ENCODE results near the gene GEMIN5.

The GEMIN5 gene

DNA sequence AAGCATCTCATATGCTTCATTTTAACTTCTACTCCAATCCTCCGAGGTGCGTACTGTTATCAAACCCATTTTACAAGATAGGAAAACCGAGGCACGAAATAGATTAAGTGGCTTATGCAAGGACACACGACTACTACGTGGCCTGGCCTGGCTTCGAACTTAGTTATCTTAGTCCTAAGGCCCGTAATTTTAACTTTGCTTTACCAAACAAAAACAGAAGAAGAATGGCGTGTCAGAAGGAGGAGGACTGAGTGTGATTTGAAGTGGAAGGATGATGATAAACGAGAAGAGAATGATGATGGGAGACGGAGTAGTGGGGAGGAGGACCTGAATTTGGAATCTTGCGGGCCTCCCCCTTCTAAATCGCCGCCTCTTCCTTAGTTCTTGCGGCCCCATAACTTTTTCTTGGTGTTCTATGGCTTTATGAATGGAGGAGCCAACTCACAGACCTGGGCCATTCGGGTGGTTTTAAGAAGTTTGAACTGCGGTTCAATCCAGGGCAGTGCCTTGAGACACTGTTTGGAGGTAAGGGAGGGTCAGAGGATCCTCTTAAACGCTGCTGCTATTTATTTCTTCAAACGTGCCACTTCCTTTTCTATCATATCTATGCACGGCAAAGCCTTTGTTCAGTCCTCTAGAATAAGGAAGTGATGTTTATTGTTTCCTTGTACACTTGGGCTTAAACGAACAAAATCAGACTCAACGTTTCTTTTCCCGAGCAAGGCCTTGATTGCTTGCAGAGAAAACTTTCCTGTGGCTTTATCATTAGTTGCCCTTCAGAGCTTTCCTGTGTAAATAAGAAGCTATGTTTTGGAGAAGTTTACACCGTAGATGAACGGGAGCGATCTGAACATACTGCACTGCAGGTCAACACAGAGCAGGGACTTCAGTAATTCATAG lies 78.8 kb downstream of the GEMIN5 start:
- Histone ChIP-seq H3K79me2 (peaks cover 31% of the 10 kb centered on the region), H3K4me3 (ENCODE audit: low read depth, low read length) (peak overlapping the region; percentile 92), H3K27me3 (ENCODE audit: control insufficient read depth, insufficient read depth, low read length) (no peaks in the 10 kb centered on the region), H3K9me3 (ENCODE audit: control insufficient read depth, low read length) (no peaks in the 10 kb centered on the region), H3K4me2 (ENCODE audit: low read length) (peak overlapping the region; percentile 78), H3K4me1 (peaks cover 10% of the 10 kb centered on the region), H2AFZ (peak overlapping the region; percentile 83), H3K9ac (peak overlapping the region; percentile 40), H3K36me3 (ENCODE audit: control insufficient read depth, insufficient read depth, low read length) (no peaks in the 10 kb centered on the region), H3K27ac (peak overlapping the region; percentile 94)
- TF ChIP-seq, protein P1, sequence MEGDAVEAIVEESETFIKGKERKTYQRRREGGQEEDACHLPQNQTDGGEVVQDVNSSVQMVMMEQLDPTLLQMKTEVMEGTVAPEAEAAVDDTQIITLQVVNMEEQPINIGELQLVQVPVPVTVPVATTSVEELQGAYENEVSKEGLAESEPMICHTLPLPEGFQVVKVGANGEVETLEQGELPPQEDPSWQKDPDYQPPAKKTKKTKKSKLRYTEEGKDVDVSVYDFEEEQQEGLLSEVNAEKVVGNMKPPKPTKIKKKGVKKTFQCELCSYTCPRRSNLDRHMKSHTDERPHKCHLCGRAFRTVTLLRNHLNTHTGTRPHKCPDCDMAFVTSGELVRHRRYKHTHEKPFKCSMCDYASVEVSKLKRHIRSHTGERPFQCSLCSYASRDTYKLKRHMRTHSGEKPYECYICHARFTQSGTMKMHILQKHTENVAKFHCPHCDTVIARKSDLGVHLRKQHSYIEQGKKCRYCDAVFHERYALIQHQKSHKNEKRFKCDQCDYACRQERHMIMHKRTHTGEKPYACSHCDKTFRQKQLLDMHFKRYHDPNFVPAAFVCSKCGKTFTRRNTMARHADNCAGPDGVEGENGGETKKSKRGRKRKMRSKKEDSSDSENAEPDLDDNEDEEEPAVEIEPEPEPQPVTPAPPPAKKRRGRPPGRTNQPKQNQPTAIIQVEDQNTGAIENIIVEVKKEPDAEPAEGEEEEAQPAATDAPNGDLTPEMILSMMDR (IDR thresholded peaks at IDR 0.05) = no peak

DNA sequence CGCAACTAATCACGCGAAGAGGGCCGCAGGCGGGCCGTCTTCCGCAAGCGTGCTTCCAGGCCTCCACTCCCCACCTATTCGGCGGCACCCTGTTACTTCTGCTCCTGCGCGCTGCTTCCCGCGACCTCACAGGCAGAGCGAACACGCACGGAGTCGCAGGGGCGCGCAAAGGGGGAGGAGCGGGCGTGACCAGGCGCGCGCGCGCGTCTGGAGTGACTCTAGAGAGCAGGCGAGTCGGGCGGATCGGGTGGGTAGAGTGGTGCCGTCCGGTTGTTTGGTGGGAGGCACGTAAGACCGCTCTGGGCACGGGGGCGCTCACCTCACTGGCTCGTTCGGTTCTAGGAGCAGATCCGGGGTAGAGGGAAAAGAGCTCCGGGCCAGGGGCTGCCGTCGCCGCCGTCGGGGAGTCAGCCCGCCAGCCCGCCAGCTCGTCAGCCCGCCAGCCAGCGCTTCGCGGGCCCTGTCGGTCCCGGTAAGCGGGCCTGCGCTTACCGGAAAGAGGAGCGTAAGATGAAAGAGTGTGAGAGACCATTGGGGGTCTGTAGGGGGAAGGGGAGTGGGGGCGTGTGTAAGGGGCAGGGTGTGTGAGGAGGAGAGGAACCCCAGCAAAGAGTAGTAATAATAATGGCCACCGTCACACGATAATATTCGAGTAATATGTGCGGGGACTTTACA lies 79.6 kb downstream of the GEMIN5 start, which contains the start of gene CNOT8:
Gene CNOT8, plus strand, starts transcription at position 331 of the 675 bp plus-strand sequence. CDS start 4,652 bp downstream, outside the sequence.
- no peaks in the 10 kb centered on the region for H3K27me3 ChIP-seq (ENCODE audit: control insufficient read depth, insufficient read depth, low read length)
- peak within 1 kb of the TSS; percentile 83 for H2AFZ ChIP-seq
- H3K4me2 ChIP-seq (ENCODE audit: low read length) = peak within 1 kb of the TSS; percentile 78
- peak within 1 kb of the TSS; percentile 40 for H3K9ac ChIP-seq
- TF ChIP-seq, protein P1 (IDR thresholded peaks at IDR 0.05) = no peak
- H3K79me2 ChIP-seq = peaks cover 26% of the 10 kb centered on the region
- no peaks in the 10 kb centered on the region for H3K9me3 ChIP-seq (ENCODE audit: control insufficient read depth, low read length)
- H3K27ac ChIP-seq = peak within 1 kb of the TSS; percentile 94
- no peaks in the 10 kb centered on the region for H3K36me3 ChIP-seq (ENCODE audit: control insufficient read depth, insufficient read depth, low read length)
- peak within 1 kb of the TSS; percentile 92 for H3K4me3 ChIP-seq (ENCODE audit: low read depth, low read length)
- H3K4me1 ChIP-seq = peaks cover 10% of the 10 kb centered on the region

DNA sequence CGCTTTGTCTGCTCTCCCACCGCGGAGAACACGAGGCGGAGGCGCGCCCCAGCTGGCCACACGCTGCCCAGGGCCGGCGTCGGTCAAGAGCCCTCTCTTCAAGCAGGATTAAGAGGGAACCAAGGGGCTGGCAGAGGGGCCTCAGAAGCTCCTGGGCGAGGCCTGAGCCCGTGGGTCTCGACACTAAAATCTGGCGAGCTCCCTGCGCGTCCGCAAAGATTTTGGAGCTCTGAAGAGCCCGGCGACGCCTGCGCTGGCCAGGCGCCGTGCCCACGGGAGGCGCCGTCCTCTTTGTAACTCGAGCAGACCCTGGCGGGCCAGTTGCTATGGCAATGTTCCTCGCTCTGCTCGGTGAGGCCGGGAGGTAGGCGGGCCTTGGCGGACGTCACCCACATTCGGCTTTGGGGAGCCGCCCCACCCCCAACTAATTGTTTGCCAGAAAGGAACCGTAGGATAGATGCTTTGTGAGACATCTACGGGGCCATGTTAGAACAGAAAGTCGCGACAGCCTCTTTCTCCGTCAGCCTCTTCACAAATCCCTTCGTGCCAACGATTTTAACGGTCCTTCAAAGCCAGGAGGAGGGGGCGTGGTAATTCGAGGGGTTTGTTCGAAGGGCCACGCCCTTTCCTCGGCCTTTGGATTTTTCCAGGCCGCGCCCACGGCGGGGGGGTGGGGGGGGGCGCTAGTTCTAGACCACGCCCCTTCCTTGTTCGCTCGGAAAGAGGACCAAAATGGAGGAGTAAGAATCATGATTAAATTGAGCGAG lies 80.3 kb downstream of the GEMIN5 start:
- TF ChIP-seq, protein P1 (IDR thresholded peaks at IDR 0.05) = peak; percentile 39
- H3K27ac ChIP-seq = peak overlapping the region; percentile 94
- H3K4me3 ChIP-seq (ENCODE audit: low read depth, low read length) = peak overlapping the region; percentile 92
- H2AFZ ChIP-seq = peak overlapping the region; percentile 83
- H3K9me3 ChIP-seq (ENCODE audit: control insufficient read depth, low read length) = no peaks in the 10 kb centered on the region
- peak overlapping the region; percentile 40 for H3K9ac ChIP-seq
- H3K4me1 ChIP-seq = peaks cover 10% of the 10 kb centered on the region
- H3K79me2 ChIP-seq = peaks cover 25% of the 10 kb centered on the region
- peak overlapping the region; percentile 78 for H3K4me2 ChIP-seq (ENCODE audit: low read length)
- no peaks in the 10 kb centered on the region for H3K36me3 ChIP-seq (ENCODE audit: control insufficient read depth, insufficient read depth, low read length)
- H3K27me3 ChIP-seq (ENCODE audit: control insufficient read depth, insufficient read depth, low read length) = no peaks in the 10 kb centered on the region

DNA sequence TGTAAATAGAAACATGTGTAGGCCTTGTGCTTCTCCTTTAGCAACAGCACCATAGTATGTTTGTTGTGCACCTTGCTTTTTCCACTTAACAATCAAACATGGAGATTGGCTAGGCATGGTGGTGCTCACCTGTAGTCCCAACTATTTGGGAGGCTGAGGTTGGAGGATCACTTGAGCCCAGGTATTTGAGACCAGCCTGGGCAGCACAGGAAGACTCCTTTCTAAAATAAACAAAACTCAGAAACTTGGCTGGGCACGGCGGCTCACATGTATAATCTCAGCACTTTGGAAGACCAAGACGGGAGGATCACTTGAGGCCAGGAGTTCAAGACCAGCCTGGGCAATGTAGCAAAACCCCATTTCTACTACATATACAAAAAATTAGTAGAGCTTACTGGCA lies 86.7 kb downstream of the GEMIN5 start:
- Histone ChIP-seq H3K27ac (peak overlapping the region; percentile 87), H3K9me3 (ENCODE audit: control insufficient read depth, low read length) (no peaks in the 10 kb centered on the region)

More for the DNA sequence above, 86.7 kb downstream of the GEMIN5 start:
- Histone ChIP-seq H2AFZ (peak overlapping the region; percentile 68), H3K9ac (no peak overlapping the region), H3K4me1 (peaks cover 28% of the 10 kb centered on the region), H3K4me2 (ENCODE audit: low read length) (peak overlapping the region; percentile 83), H3K79me2 (peaks cover 26% of the 10 kb centered on the region), H3K36me3 (ENCODE audit: control insufficient read depth, insufficient read depth, low read length) (no peaks in the 10 kb centered on the region), H3K27me3 (ENCODE audit: control insufficient read depth, insufficient read depth, low read length) (no peaks in the 10 kb centered on the region), H3K4me3 (ENCODE audit: low read depth, low read length) (no peak overlapping the region)
- TF ChIP-seq, protein P1 (IDR thresholded peaks at IDR 0.05) = no peak
